ENCODE results near the gene PROB1.

Gene PROB1

DNA sequence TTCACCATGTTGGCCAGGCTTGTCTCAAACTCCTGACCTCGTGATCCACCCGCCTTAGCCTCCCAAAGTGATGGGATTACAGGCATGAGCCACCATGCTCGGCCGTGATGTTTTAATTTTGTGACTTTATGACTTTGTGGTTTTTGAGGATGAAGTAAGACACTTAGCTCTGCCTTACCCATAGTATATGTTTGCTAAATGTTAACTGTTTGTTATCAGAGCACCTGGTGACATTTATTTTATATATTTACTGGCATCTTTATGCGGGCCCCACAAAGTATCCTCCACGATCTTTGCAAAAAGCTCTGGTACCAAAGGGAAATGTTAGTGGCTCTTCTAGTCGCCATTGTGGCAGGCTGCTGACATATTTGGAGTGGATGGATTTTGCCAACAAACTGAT is 18.5 kb downstream of the PROB1 start:
- Histone ChIP-seq H3K79me1 (replicated peaks; ENCODE audit: low read length, poor library complexity, severe bottlenecking) (peaks cover 2% of the 10 kb centered on the region), H3K4me2 (ENCODE audit: low read length, poor library complexity, severe bottlenecking) (no peak overlapping the region), H2AK5ac (ENCODE audit: low read length, severe bottlenecking) (no peak overlapping the region)

DNA sequence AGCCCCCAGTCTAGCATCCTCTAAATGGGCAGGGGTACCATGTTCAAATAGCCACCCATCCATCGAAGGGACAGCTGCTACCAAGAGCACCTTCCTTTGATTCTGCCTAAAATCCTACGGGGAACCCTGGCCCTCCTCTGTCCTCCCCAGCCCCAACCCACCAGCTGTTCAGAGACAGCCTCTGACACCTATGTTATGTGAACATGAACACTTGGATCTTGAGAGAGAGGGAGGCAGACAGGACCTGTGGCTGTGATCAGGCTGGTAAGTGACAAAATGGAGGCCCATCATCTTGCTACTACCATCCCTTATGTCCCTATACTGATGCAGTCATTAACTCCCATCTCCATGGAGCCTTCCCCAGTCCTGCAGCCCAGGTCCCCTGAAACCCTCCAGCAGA is 20.0 kb downstream of the PROB1 start:
- DNase-seq: no peak
- Histone ChIP-seq H2BK12ac (ENCODE audit: low read length in 2 of 2) (no peak overlapping the region), H3K9ac (ENCODE audit: low read length) (no peak overlapping the region), H2AFZ (ENCODE audit: low read depth, low read length) (no peak overlapping the region), H3K14ac (ENCODE audit: low read length in 2 of 2) (no peak overlapping the region), H3K4me1 (ENCODE audit: control insufficient read depth, insufficient read depth, low read depth, low read length) (peaks cover 2% of the 10 kb centered on the region), H2BK5ac (ENCODE audit: low read depth, low read length, poor library complexity, severe bottlenecking) (no peak overlapping the region), H3K4ac (ENCODE audit: low read depth in 1 of 2, low read length in 2 of 2) (no peak overlapping the region), H3K4me3 (ENCODE audit: insufficient read depth in 1 of 2, low read depth in 1 of 2, low read length in 2 of 2) (no peak overlapping the region), H2BK120ac (ENCODE audit: low read depth, low read length) (no peak overlapping the region), H3K18ac (ENCODE audit: low read depth in 1 of 2, low read length in 2 of 2) (no peak overlapping the region), H4K8ac (ENCODE audit: low read length) (no peak overlapping the region), H3K27ac (ENCODE audit: low read length, poor library complexity, severe bottlenecking) (no peak overlapping the region), H3K9me3 (ENCODE audit: control insufficient read depth, low read length) (no peaks in the 10 kb centered on the region), H3K36me3 (ENCODE audit: control insufficient read depth in 1 of 2, insufficient read depth in 2 of 2, low read depth in 1 of 2, low read length in 2 of 2) (peaks cover 45 to 47% of the 10 kb centered on the region in 2 experiments), H3K4me2 (ENCODE audit: low read length, poor library complexity, severe bottlenecking) (no peak overlapping the region), H2BK15ac (ENCODE audit: low read depth, poor library complexity, severe bottlenecking) (no peak overlapping the region), H4K91ac (ENCODE audit: low read length) (no peak overlapping the region), H3K27me3 (ENCODE audit: control insufficient read depth in 1 of 2, insufficient read depth in 1 of 2, low read length in 2 of 2) (no peaks in the 10 kb centered on the region), H3K79me1 (replicated peaks; ENCODE audit: low read length, poor library complexity, severe bottlenecking) (peaks cover 8% of the 10 kb centered on the region), H3K23ac (ENCODE audit: low read length in 2 of 2) (no peak overlapping the region), H2AK5ac (ENCODE audit: low read length, severe bottlenecking) (no peak overlapping the region)
- 100% methylated on average over 2 of the region's 2 CpGs for WGBS

More for the DNA sequence above, 18.5 kb downstream of the PROB1 start:
- Histone ChIP-seq H3K9me3 (ENCODE audit: control insufficient read depth, low read length) (no peaks in the 10 kb centered on the region), H3K18ac (ENCODE audit: low read depth in 1 of 2, low read length in 2 of 2) (no peak overlapping the region), H3K9ac (ENCODE audit: low read length) (no peak overlapping the region), H2BK12ac (ENCODE audit: low read length in 2 of 2) (no peak overlapping the region), H3K23ac (ENCODE audit: low read length in 2 of 2) (no peak overlapping the region), H3K4me3 (ENCODE audit: insufficient read depth in 1 of 2, low read depth in 1 of 2, low read length in 2 of 2) (no peak overlapping the region), H3K4me1 (ENCODE audit: control insufficient read depth, insufficient read depth, low read depth, low read length) (peaks cover 7% of the 10 kb centered on the region), H3K4ac (ENCODE audit: low read depth in 1 of 2, low read length in 2 of 2) (no peak overlapping the region), H3K27me3 (ENCODE audit: control insufficient read depth in 1 of 2, insufficient read depth in 1 of 2, low read length in 2 of 2) (no peaks in the 10 kb centered on the region), H2AFZ (ENCODE audit: low read depth, low read length) (no peak overlapping the region), H4K8ac (ENCODE audit: low read length) (no peak overlapping the region), H2BK15ac (ENCODE audit: low read depth, poor library complexity, severe bottlenecking) (no peak overlapping the region), H3K14ac (ENCODE audit: low read length in 2 of 2) (no peak overlapping the region), H2BK5ac (ENCODE audit: low read depth, low read length, poor library complexity, severe bottlenecking) (no peak overlapping the region), H2BK120ac (ENCODE audit: low read depth, low read length) (no peak overlapping the region), H3K36me3 (ENCODE audit: control insufficient read depth in 1 of 2, insufficient read depth in 2 of 2, low read depth in 1 of 2, low read length in 2 of 2) (peaks cover 34 to 36% of the 10 kb centered on the region in 2 experiments), H4K91ac (ENCODE audit: low read length) (no peak overlapping the region), H3K27ac (ENCODE audit: low read length, poor library complexity, severe bottlenecking) (no peak overlapping the region)
- DNase-seq: no peak
- WGBS: 86% methylated on average over 7 of the region's 7 CpGs

DNA sequence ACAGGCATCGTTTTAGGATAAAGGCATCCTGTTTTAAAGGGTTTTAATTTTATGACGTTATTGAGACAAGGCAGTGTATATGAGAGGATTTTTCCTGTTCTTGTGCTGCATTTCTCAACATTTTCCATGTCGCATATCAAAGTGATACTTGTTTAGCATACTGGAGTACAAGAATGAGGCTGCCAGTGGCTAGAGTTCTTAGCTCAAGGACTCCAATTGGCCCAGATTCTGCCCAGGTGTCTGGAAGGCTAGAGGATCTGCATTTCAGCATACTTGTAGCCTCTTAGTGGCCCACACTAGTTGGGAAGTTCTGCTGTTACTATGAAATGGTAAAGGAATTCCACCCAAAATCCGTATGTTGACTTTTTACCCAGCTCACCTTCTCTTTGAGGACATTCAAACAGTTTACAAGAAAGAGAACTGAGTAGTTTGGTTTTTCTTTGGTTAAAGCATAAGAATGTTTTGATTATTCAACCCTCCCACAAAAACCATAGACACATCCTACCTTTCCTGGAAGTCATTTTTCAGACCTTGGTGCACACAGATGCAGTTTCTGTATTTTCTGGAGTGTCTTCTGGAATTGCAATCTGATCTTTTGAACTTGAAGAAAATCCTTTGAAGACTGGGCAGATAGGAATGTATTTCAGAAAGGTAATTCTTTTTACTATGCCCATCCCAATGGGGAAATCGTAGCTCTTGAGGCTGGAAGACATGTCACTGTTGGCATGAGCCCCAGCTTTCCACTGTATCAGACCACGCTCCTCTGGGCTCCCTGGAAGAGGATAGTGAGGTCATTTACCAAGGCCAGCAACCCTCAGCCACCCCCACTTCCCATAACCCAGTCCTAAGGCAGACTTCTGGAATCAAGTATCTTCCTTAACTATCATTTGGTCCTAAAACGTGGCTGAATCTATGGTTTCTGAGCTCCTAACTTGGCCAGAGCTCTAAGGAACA is 23.1 kb downstream of the PROB1 start:
- Histone ChIP-seq H3K4me1 (ENCODE audit: control insufficient read depth, insufficient read depth, low read depth, low read length) (no peaks in the 10 kb centered on the region), H2BK120ac (ENCODE audit: low read depth, low read length) (no peak overlapping the region), H3K27ac (ENCODE audit: low read length, poor library complexity, severe bottlenecking) (no peak overlapping the region), H2AK5ac (ENCODE audit: low read length, severe bottlenecking) (no peak overlapping the region), H4K91ac (ENCODE audit: low read length) (no peak overlapping the region), H3K4me2 (ENCODE audit: low read length, poor library complexity, severe bottlenecking) (no peak overlapping the region), H2AFZ (ENCODE audit: low read depth, low read length) (no peak overlapping the region), H3K9ac (ENCODE audit: low read length) (no peak overlapping the region), H3K4ac (ENCODE audit: low read depth in 1 of 2, low read length in 2 of 2) (no peak overlapping the region), H3K4me3 (ENCODE audit: insufficient read depth in 1 of 2, low read depth in 1 of 2, low read length in 2 of 2) (no peak overlapping the region), H3K36me3 (ENCODE audit: control insufficient read depth in 1 of 2, insufficient read depth in 2 of 2, low read depth in 1 of 2, low read length in 2 of 2) (peaks cover 34 to 69% of the 10 kb centered on the region in 2 experiments), H3K23ac (ENCODE audit: low read length in 2 of 2) (no peak overlapping the region), H3K27me3 (ENCODE audit: control insufficient read depth in 1 of 2, insufficient read depth in 1 of 2, low read length in 2 of 2) (no peaks in the 10 kb centered on the region), H2BK15ac (ENCODE audit: low read depth, poor library complexity, severe bottlenecking) (no peak overlapping the region), H3K18ac (ENCODE audit: low read depth in 1 of 2, low read length in 2 of 2) (no peak overlapping the region), H2BK5ac (ENCODE audit: low read depth, low read length, poor library complexity, severe bottlenecking) (no peak overlapping the region), H4K8ac (ENCODE audit: low read length) (no peak overlapping the region), H3K9me3 (ENCODE audit: control insufficient read depth, low read length) (no peaks in the 10 kb centered on the region), H2BK12ac (ENCODE audit: low read length in 2 of 2) (no peak overlapping the region), H3K14ac (ENCODE audit: low read length in 2 of 2) (no peak overlapping the region), H3K79me1 (replicated peaks; ENCODE audit: low read length, poor library complexity, severe bottlenecking) (peaks cover 11% of the 10 kb centered on the region)
- DNase-seq: no peak
- WGBS: 97% methylated on average over 5 of the region's 7 CpGs

DNA sequence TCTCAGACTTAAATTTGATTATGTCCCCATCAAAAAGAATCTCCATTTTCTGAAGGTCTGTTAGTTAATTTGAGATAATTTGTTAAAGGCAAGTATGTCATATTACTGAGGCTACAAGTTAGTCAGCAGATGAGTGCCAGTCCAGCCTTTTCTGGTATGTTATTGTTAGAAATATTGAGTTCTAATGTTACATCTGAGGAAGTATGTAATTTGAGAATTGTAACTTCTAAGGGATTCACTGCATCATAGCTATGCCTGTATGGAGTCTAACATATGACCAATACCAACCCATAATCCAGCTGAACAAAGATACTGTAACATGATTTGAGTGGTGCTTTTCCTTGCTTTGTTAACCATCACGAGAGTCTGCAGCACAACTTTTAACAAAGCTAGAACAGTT is 25.7 kb downstream of the PROB1 start:
- Histone ChIP-seq H2AFZ (ENCODE audit: low read depth, low read length) (no peak overlapping the region), H4K8ac (ENCODE audit: low read length) (no peak overlapping the region), H3K27ac (ENCODE audit: low read length, poor library complexity, severe bottlenecking) (peak overlapping the region; percentile 29), H2AK5ac (ENCODE audit: low read length, severe bottlenecking) (no peak overlapping the region), H2BK120ac (ENCODE audit: low read depth, low read length) (no peak overlapping the region), H2BK12ac (ENCODE audit: low read length in 2 of 2) (no peak overlapping the region), H3K4me2 (ENCODE audit: low read length, poor library complexity, severe bottlenecking) (no peak overlapping the region), H3K14ac (ENCODE audit: low read length in 2 of 2) (no peak overlapping the region), H3K79me1 (replicated peaks; ENCODE audit: low read length, poor library complexity, severe bottlenecking) (peaks cover 13% of the 10 kb centered on the region), H3K4me3 (ENCODE audit: insufficient read depth in 1 of 2, low read depth in 1 of 2, low read length in 2 of 2) (no peak overlapping the region), H3K36me3 (ENCODE audit: control insufficient read depth in 1 of 2, insufficient read depth in 2 of 2, low read depth in 1 of 2, low read length in 2 of 2) (peaks cover 40 to 79% of the 10 kb centered on the region in 2 experiments), H3K23ac (ENCODE audit: low read length in 2 of 2) (no peak overlapping the region), H4K91ac (ENCODE audit: low read length) (no peak overlapping the region), H3K27me3 (ENCODE audit: control insufficient read depth in 1 of 2, insufficient read depth in 1 of 2, low read length in 2 of 2) (no peaks in the 10 kb centered on the region), H2BK5ac (ENCODE audit: low read depth, low read length, poor library complexity, severe bottlenecking) (no peak overlapping the region), H3K9me3 (ENCODE audit: control insufficient read depth, low read length) (no peaks in the 10 kb centered on the region), H3K18ac (ENCODE audit: low read depth in 1 of 2, low read length in 2 of 2) (no peak overlapping the region), H3K4ac (ENCODE audit: low read depth in 1 of 2, low read length in 2 of 2) (no peak overlapping the region), H3K4me1 (ENCODE audit: control insufficient read depth, insufficient read depth, low read depth, low read length) (no peaks in the 10 kb centered on the region), H2BK15ac (ENCODE audit: low read depth, poor library complexity, severe bottlenecking) (no peak overlapping the region), H3K9ac (ENCODE audit: low read length) (peak overlapping the region; percentile 9)
- DNase-seq: no peak
- 80% methylated on average over 1 of the region's 1 CpG for WGBS

All from mesenchymal stem cell (in vitro differentiated cells and primary cell).